Activated B cell treated with CpG ODN at 0.5 μM for 24 hours (primary cell): ENCODE measurements around the gene DPEP1. TPM values are rescaled to one million over a fixed set of nuclear protein-coding genes. Genes with fewer than 3 reads are reported as not detected.
"Not testable (repeated sequence)": the region's sequence is repeated elsewhere in the genome, so short reads cannot be mapped to it uniquely, and the experiment has no call there.

Experiments
- ATAC-seq: fragments of 200-7000 bp; cut with Tn5 transposase; one replicate; pipeline ENCODE4 v1.10.0; 2021; ENCODE audit warnings: low read depth, mild to moderate bottlenecking, moderate library complexity
- CTCF ChIA-PET: fragments of 350-600 bp; sonication (Branson Sonifier 250); formaldehyde crosslinking; loops from one replicate; lab custom pipeline; 2021; ENCODE audit warnings: antibody characterized with exemption; lab: Charles Lee
- POLR2A ChIA-PET: fragments of 350-600 bp; sonication (Branson Sonifier 250); formaldehyde crosslinking; loops from one replicate; lab custom pipeline; 2021; ENCODE audit warnings: antibody characterized with exemption; lab: Charles Lee
- DNase-seq: peaks from one replicate; pipeline ENCODE4 v3.0.0; 2022
- H3K27ac Mint-ChIP-seq: one replicate; pipeline ENCODE4 v1.8.0; 2020; ENCODE audit warnings: mixed read lengths
- H3K27me3 Mint-ChIP-seq: one replicate; pipeline ENCODE4 v1.8.0; 2021; ENCODE audit warnings: mixed read lengths
- H3K36me3 Mint-ChIP-seq: one replicate; pipeline ENCODE4 v1.8.0; 2021; ENCODE audit warnings: low read depth, mixed read lengths
- H3K4me1 Mint-ChIP-seq: one replicate; pipeline ENCODE4 v1.8.0; 2021; ENCODE audit warnings: mixed read lengths
- H3K4me3 Mint-ChIP-seq: one replicate; pipeline ENCODE4 v1.8.0; 2020; ENCODE audit warnings: mild to moderate bottlenecking, mixed read lengths
- H3K9me3 Mint-ChIP-seq: one replicate; pipeline ENCODE4 v1.8.0; 2020; ENCODE audit warnings: mixed read lengths
- CTCF ChIP-seq: fragments of 200-600 bp; IDR thresholded peaks from one replicate; pipeline ENCODE4 v1.8.0; 2022; ENCODE audit warnings: antibody characterized with exemption, mild to moderate bottlenecking
- intact Hi-C: fragments of 100-400 bp; cut with micrococcal nuclease; formaldehyde crosslinking; loops from one replicate; pipeline ENCODE4 v1.15.1; 2024
- total RNA-seq: library from RNA; stranded (reverse); gene quantifications from 2 replicates; pipeline ENCODE4 v1.2.3, GENCODE V29; 2022

Gene DPEP1
- total RNA-seq, 1 donor from 2014 or later, result not detected

GRCh38 chr16:89669755-89670154 is 56.3 kb downstream of the DPEP1 start:
- ChIA-PET POLR2A (no interaction called here), CTCF (no interaction called here)
- no peak for DNase-seq
- TF ChIP-seq CTCF, result no peak
- no peak overlapping the region for H3K4me3 Mint-ChIP-seq
- no peaks in the 10 kb centered on the region for H3K36me3 Mint-ChIP-seq
- no peak for ATAC-seq
- H3K4me1 Mint-ChIP-seq, result peaks cover 2% of the 10 kb centered on the region
- intact Hi-C loops, result no loop called here
- no peak overlapping the region for H3K27ac Mint-ChIP-seq
- H3K27me3 Mint-ChIP-seq, result no peaks in the 10 kb centered on the region
- no peaks in the 10 kb centered on the region for H3K9me3 Mint-ChIP-seq

DNA sequence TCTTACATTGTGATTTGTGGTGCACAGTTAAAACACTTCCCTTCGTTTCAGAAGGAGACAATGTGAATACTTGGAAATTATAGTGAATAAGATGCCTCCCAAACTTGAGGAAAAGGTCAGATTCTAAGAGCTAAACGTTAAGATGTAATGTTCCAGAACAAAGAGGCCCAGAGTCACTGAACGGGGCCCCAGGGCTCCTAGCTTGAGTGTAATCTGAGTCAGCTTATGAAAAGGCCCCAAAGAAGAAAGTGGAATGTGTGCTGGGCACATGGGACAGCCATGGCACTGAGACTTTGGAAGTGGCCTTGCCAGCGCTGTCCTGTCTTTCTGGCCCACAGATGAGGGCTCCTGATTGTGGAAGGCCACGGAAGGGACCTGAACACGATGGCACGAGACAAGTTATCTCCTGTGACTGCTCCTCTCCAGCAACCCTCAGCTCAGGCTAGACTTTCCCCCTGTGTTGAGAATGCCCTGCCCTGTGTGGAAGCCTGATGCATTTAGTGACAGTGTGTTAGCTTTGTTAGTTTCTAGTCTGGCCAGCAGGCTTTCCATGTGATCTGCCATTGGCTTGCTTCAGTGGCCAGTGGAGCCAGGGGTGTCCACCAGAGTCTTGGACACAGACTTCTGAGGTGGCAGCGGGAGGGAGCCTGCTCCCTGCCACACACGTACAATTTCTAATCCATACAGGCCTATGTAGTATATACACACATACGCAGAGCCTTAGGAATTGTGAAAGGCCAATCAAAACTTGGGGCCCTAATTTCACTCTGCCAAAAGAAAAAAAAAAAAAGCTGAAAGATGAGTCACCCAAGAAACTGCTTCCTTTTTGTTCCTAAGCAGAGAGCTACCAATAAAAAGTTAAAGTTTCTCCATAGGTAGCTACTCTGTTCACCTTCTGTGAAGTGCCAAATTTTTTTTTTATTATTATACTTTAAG is 57.3 kb downstream of the DPEP1 start:
- ChIA-PET CTCF (interaction anchor here (1.3 kb wide), 1 partner anchor 29 kb away, joined by 3 read pairs; no protein-coding TSS in a partner anchor), POLR2A (interaction anchor here (0.6 kb wide), 1 partner anchor 16 kb away, joined by 3 read pairs; the partner anchor contains the start of gene CDK10)
- DNase-seq (no peak), ATAC-seq (no peak)
- H3K27ac Mint-ChIP-seq, result no peak overlapping the region
- no peaks in the 10 kb centered on the region for H3K9me3 Mint-ChIP-seq
- no peak overlapping the region for H3K4me3 Mint-ChIP-seq
- intact Hi-C loops, result no loop called here
- no peaks in the 10 kb centered on the region for H3K27me3 Mint-ChIP-seq
- no peaks in the 10 kb centered on the region for H3K36me3 Mint-ChIP-seq
- no peak for TF ChIP-seq CTCF
- peaks cover 2% of the 10 kb centered on the region for H3K4me1 Mint-ChIP-seq

- H3K27me3 Mint-ChIP-seq, ATAC-seq, DNase-seq, intact Hi-C loops, H3K27ac Mint-ChIP-seq, H3K36me3 Mint-ChIP-seq, H3K9me3 Mint-ChIP-seq, H3K4me3 Mint-ChIP-seq, H3K4me1 Mint-ChIP-seq, CTCF ChIA-PET: not testable (repeated sequence)
- POLR2A ChIA-PET, result interaction anchor here (0.6 kb wide), 1 partner anchor 15 kb away, joined by 3 read pairs; the partner anchor contains the start of gene CDK10
Observed at GRCh38 chr16:89671565-89671964, 58.1 kb downstream of the DPEP1 start.

- Mint-ChIP-seq H3K27me3 (no peaks in the 10 kb centered on the region), H3K9me3 (no peaks in the 10 kb centered on the region), H3K27ac (no peak overlapping the region), H3K36me3 (no peaks in the 10 kb centered on the region), H3K4me3 (no peak overlapping the region), H3K4me1 (peaks cover 2% of the 10 kb centered on the region)
- ChIA-PET POLR2A (no interaction called here), CTCF (no interaction called here)
- ATAC-seq (no peak), DNase-seq (no peak)
- intact Hi-C loops, result no loop called here
- no peak for TF ChIP-seq CTCF
Observed at GRCh38 chr16:89672177-89672941, 58.9 kb downstream of the DPEP1 start.

DNA sequence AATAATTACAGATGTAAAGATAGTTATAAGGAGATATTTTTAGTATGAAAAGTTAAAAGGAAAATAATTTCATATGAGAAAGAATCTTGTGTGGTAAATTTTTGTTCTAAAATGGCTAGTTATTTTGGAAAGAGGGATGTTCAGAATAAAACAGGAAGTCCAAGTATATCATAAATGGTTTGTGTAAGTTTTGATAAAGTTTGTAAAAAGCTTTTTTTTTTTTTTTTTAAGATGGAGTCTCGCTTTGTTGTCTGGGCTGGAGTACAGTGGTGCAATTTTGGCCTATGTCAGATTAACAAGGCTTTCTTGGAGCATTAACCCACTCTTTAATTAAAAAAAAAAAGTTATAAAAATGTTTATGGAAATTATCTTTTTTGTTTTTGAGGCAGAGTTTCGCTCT is 64.8 kb downstream of the DPEP1 start:
- POLR2A ChIA-PET, result interaction anchor here (0.6 kb wide), 1 partner anchor 9 kb away, joined by 3 read pairs; no protein-coding TSS in a partner anchor

More for the DNA sequence above, 64.8 kb downstream of the DPEP1 start:
- no peak for DNase-seq
- intact Hi-C loops, result no loop called here
- no peak for TF ChIP-seq CTCF
- H3K27me3 Mint-ChIP-seq, result no peaks in the 10 kb centered on the region
- ATAC-seq, result no peak
- no peak overlapping the region for H3K27ac Mint-ChIP-seq
- no peaks in the 10 kb centered on the region for H3K4me1 Mint-ChIP-seq
- H3K4me3 Mint-ChIP-seq, result no peak overlapping the region
- CTCF ChIA-PET, result no interaction called here
- H3K9me3 Mint-ChIP-seq, result no peaks in the 10 kb centered on the region
- H3K36me3 Mint-ChIP-seq, result no peaks in the 10 kb centered on the region
